NCI-H2029 (cell line): ENCODE data around the gene TSC22D1.
"Not testable (repeated sequence)": the region's sequence is repeated elsewhere in the genome, so short reads cannot be mapped to it uniquely, and the experiment has no call there.

Experiments
- DNase-seq: peaks from one replicate; lab custom pipeline; 2025; lab: John Stamatoyannopoulos, UW

The TSC22D1 gene

DNA sequence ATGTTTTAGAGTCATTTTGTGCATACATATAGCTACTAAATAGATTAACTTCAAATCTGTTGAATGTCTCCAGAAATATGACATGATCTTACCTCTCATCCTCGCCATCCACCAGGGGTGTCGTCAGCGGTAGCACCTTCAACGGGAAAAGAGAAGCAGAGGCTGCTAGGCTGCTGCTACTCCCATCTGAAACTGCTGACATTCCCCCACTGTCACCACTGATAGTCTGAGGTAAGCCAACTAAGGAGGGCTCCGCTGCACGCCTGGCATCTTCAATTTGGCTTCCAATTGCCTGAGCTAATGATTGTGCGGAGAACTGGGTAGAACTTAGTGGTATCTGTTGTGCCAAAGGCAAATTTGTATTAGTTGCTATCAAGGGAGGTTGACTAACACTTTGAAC, 3.1 kb downstream of the TSC22D1 start:
- no peak for DNase-seq

DNA sequence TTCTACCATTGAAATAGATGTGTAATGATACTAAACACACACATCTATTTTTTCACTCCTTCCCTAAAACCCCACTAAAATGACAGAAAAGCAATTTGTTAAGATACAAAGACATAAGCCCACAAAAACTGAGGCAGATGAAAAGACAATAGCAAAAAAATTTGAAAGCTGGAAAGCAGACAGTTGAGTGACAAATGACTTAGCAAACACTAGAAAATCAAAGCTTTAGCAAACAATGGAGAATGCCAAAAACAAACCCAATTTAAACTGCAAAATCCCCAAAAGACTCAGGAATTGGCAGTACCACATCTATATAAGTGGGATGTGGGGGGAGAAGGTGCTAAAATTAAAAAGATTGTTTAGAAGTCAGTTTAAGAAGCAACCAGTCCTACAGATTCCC, 9.5 kb downstream of the TSC22D1 start:
- no peak for DNase-seq

DNA sequence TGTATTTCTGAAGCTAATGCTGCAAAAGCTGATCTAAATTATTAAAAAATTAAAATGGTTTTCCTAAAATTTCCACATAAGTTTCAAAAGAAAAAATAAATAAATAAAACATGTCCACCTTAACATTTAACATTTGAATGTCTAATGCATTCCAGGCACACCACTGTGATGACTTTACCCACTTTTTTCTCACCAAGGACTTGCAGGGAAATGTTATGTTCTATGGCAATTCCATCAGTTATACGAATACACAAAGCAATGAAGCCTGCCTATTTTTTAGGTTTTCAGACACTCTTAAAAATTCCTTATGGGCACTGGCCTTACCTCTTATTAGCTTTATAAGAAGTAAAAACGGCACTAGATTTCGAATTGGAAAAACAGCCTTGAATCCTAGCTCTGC, 10.2 kb downstream of the TSC22D1 start:
- DNase-seq, result no peak

DNA sequence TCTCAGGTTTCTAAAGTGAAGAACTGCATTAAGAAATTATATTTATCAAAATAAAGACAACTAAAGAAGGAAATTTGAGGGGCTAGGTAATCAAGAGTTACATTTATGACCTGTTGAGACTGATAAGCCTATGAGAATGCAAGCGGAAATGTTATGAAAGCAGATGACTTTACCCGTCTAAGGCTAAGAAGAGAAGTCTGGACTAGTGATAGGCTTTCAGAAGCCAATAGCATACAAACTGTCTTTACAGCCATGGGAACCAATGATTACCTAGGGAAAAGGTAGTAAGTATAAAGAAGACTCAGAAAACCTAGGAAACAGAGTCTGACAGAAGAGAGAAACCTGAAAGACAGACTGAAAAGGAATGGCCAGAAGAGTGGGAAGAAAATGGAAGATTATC, 11.2 kb downstream of the TSC22D1 start:
- no peak for DNase-seq

DNA sequence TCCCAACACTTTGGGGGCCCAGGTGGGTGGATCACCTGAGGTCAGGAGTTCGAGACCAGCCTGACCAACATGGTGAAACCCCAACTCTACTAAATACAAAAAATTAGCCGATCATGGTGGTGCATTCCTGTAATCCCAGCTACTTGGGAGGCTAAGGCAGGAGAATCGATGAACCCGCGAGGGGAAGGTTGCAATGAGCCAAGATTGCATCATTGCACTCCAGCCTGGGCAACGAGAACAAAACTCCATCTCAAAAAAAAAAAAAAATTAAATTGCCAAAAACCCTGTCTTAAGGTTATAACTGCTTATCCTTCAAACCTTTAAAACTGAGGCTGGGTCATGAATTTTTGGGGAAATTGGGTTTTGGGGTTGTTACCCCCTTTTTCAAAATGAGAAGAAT, 13.3 kb downstream of the TSC22D1 start:
- not testable (repeated sequence) for DNase-seq

DNA sequence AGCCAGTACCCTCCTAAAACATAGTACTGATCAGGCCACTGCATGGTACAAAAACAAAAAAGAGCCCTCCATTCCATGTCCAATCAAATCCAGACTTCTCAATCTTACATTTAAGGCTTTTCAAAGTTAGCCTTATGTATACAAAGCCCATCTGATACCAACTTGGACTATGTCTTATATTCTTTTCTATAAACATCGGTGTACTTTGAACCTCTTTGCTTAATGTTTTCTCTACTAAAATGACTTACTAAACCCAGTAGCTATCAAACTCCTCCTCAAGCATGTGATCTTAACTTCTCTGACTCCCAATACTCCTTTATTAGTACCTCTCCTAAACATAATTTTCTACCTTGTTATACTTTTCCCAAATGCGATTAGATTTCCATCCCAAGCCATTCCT, 14.8 kb downstream of the TSC22D1 start:
- no peak for DNase-seq

DNA sequence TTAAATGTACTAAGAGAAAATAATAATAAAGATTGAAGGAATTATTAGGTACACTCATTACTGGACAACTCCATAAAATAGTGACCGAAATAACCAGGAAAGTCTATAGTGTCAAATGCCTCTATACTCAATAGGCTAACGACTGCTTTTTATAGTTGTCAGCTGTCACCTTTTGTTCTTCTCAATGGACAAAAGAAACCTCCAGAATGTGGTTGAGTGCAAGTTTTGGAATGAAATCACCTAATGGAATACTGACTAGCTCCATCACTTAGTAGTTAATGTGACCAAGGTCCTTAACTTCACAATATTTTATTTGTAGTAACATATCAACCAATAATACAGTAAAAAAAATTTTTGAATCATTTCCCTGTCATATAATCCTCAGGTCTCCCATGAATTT, 18.1 kb downstream of the TSC22D1 start:
- no peak for DNase-seq

DNA sequence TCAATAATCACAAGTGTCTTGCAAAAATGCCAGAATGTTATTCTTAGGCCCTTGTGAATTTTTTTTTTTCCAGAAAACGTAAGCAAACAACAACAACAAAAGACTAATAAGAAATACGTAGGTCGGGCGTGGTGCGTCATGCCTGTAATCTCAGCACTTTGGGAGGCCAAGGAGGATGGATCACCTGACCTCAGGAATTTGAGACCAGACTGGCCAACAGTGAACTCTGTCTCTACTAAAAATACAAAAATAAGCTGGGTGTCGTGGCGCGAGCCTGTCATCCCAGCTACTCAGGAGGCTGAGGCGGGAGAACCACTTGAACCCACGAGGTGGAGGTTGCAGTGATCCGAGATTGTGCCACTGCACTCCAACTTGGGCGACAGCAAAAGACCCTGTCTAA, 20.9 kb downstream of the TSC22D1 start:
- no peak for DNase-seq

DNA sequence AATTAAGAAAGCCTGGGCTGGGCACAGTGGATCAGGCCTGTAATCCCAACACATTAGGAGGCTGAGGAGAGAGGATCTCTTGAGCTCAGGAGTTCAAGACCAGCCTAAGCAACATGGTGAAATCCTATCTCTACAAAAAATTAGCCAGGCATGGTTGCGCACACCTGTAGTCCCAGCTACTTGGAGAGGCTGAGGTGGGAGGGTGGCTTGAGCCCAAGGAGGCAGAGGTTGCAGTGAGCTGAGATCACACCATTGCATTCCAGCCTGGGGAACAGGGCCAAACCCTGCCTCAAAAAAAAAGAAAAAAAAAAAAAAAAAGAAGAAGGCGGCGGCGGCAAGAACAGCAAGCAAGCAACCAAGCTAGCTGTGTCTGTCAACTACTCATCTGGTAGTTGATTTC, 26.7 kb downstream of the TSC22D1 start:
- no peak for DNase-seq

DNA sequence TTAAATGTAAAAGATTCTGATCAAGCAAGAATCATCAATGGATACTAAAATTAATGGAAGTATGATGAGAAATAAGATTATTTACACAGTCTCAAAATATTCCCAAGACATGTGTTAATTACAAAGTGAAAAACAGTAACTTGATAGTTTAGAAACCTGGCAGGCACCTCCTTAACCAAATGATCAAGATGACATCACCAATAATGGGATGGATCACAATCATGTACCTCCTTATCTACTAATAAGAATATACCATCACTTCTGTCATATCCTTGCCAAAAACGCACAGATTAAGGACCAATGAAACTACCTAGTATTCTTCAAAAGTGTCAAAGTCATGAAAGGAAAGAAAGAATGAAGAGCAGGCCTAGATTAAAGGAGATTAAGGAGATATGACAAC, 30.0 kb downstream of the TSC22D1 start:
- DNase-seq, result no peak

DNA sequence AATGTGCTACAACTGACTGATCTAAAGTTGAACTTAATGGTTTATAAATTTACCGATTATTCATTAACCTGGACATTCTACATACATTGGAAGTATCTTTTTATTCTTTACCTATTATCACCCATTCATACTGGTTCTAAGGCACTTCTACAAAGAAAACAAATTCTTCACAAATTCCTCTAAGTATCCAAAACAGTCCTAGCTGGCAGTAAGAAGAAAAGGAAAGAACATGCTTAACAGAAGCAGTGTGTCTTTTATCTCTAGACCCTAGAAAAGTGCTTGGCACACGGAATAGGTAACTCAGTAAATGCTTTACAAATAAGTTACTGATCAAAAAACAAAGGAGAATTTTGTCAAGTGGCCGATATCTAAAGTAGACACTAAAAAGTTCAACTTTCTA, 32.8 kb downstream of the TSC22D1 start:
- no peak for DNase-seq

DNA sequence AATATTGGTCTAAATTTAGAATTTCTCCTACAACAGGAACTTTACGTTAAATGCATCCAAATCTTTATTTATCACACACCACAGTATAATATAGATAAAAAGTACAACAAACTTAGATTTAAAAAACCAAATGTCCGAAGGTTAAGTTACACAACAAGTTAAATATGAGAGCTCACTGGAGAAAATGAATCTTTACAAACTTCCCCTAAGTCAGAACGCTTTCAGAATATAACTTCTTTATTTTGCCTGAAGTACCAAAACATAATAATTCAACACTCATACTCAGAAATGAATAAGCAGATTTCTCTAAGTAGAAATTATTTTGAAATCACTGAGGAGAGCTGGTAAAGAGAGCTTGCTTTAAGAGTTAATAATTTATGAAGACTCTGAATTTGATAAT, 33.8 kb downstream of the TSC22D1 start:
- DNase-seq, result no peak

DNA sequence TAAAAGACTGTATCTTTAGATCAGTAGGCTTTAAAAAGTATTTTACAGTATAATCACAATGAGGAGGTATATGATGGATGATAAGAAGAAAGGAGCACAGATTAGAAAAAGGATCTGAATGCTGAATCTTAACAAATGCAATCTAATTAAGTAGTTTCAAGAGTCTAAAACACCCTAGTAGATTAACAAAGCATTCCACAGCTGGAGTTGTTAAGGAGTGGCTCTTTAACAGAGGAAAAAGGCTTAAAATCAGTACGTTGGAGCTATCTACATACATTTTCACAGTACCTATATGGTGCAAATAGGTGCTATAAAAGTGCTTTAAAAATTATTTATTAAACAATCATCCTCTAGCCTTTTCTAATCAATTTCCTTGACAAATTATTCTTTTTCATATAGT, 34.5 kb downstream of the TSC22D1 start:
- DNase-seq, result no peak

DNA sequence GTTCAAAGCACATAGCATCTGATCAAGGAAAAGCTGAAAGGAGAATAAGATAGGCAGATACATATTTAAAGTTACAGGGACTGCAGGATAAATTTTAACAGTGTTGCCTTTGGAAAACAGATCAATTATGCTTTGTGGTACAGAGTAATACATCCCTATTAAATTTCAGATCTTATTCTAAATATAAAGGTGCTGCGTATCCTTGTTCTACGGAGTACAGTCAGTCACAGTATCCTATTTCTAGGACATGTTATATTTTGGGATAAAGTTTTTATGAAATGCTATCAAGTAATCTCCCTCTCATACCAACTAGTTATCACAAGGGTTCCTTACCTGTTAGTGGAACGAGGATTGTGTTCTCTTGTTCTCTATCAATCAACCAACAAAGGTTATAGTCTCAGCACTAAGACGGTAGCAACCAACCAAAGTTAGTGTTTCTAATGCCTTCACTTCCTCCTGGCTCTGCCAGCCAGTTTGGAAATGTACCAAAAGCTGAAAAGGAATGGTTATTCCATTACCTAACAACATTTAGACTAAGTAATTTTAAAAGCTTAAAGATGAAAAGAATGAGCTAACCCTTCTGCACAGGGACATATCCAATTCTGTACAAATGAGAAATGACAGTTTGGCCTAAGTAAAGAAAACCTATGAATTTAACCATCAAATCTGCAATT, 35.2 kb downstream of the TSC22D1 start:
- DNase-seq, result no peak

DNA sequence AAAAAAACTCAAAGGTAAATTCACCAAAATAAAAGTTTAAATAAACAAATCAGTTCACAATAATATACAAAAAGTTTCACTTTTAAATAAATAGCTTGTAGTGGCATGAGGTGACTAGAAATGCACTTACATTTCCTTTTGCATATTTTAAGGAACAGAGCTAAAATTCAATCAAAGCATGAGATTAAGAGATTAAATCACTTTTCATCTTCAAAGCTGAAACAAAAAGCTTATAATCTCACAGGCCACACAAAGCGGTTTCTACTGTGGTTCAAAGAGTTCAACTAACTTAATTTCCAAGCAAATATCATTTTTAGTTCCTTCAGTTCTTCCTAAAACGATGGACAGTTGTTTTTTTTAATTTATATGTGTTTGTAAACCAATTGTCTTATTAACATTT, 38.9 kb downstream of the TSC22D1 start:
- DNase-seq, result no peak

DNA sequence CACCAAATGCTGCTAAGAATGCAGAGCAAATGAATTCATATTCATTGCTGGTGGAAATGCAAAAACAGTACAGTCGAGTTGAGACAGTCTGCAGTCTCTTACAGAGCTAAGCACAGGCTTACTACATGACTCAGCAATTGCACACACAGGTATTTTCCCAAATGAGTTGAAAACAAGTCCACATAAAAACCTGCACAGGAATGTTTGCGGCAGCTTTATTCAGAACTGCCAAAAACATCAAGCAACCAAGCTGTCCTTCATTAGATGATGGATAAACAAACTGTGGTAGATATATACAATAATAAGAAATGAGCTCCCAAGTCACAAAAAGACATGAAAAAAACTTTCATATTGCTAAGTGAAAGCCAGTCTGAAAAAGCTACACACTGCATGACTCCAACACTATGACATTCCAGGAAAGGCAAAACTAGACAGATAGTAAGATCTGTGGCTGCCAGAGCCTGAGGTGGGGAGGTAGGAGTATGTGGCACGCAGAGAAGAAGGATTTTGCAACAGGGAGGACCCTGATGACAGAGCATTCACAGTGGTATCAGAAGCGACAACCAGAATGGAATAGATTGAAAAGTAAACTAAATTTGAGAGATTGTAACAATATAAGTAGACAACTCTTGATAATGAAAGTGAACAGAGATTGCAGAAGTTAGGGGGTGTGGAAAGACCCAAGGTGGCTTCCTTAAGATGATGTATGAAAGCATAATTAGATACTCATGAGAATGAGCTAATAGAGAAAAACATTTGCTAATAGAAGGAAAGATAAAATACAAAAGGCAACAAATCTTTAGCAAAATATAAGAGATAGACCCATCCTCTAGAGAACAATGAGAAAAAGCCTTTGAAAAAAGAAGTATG, 52.7 kb downstream of the TSC22D1 start:
- DNase-seq, result no peak

DNA sequence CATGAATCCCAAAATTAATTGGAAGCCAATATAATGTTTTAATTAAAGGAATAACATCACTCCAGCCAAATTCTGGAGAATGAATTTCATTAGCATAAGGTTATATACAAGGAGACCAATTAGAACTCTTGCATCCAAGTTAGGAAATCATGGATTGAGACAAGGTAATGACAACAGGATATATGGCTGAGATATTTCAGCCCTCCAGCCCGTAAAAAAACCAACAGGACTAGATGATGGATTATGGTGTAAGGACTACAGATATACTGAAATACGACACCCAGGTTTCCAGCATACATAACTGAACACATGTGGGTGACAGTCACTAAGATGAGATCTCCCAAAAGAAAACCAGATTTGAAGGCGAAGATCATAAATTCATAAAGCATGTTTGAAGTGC, 56.5 kb downstream of the TSC22D1 start:
- DNase-seq, result no peak

DNA sequence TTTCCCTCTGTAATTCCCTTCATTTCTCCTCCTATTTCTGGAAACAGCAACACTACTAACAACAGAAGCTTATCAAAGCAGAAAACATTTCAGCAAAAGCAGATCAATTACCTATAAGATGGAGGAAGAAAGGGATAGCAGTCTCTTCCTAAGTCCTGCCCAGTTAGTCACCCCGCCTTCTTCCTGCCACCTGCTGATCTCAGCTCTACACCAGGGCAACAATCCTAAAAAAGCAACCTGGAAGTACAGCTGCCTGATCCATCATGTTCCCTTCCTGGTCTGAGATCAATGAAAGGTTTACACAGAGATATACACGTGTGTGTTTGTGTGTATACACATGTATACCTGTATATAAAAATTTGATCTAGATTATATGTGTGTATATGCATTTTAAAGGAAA, 59.4 kb downstream of the TSC22D1 start:
- peak; percentile 30 for DNase-seq

DNA sequence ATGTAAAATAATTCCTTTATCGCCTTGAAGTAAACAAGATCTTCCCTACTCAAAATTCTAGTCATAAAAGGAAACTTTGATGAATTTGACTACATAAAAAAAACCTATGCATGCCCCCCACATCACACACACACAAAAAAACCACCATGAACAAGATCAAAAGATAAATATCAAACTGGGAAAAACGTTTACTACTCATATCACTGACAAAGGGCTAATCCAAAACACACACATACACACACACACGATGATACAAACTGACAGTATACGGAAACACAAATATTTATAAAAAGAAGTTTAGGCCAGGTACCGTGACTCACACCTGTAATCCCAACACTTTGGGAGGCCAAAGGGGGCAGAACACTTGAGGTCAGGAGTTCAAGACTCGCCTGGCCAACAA, 61.9 kb downstream of the TSC22D1 start:
- no peak for DNase-seq

DNA sequence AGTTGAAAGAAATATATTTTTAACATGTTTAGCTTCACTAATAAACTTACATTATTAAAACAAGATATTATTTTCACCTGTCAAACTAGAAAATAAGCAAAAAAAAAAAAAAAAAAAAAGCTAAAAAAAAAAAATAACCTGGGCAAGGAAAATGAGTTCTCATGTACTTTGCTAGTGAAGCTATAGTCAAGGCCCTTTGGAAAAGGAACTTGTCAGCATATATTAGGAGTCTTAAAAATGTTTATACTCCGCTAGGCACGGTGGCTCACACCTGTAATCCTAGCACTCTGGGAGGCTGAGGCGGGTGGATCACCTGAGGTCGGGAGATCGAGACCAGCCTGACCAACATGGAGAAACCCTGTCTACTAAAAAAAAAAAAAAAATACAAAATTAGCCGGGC, 66.3 kb downstream of the TSC22D1 start:
- not testable (repeated sequence) for DNase-seq

DNA sequence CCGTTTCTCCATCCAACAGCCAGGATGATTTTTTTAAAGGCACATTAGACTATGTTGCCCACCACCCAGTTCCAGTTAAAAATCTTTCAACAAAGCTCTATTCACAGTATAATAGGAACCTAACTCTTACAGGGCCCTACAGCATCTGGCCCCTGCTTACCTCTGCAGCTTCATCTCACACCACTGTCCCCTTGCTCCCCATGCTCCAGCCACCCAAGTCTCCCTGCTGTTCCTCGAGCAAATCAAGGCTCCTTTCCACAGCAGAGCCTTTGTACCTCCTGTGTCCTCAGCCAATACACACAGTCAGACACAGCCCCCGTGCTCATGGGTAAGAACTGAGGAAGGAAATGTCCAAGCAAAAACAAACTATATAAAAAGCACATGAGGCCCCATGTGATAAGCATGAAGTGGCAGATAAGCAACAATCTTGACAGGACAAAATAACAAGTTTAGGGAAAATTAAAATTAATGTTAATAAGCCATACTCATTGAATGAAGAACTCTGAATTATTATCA, 67.5 kb downstream of the TSC22D1 start:
- DNase-seq, result no peak

DNA sequence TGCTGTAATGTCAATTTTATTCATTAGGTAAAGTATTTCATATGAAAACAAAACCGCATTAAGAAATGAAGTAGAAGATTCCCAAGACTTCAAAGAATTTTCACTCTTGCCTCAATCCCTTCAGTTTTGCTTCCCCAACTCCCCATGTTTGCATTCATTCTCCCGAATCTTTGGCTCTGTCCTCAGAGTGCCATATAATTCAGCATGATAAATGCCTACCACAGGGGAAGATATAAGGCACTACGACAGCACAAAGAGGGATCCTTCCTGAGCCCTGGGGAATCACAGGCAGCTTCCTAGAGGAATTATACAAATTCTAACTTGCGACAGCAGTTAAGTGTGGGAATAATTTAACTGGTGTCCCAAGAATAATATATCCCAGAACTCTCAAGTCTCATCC, 68.5 kb downstream of the TSC22D1 start:
- DNase-seq, result no peak

DNA sequence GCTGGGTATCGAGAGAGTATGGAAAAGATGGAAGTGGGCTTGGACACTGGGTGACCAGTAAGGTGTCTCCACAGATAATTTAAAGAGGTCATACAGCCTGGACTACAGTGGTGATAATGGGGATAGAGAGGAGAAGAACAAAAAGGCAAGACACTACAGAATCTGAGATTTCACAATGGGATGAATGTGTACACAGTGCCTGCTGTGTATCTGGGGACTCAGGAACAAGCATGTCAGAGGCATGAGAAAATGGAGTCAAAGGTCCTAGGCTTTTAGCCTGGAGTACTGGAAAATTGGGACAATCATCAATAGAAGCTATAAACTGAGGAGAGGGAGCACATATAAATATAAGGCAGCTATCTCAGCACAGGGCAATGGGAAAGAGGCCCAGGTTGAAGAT, 69.4 kb downstream of the TSC22D1 start:
- no peak for DNase-seq

DNA sequence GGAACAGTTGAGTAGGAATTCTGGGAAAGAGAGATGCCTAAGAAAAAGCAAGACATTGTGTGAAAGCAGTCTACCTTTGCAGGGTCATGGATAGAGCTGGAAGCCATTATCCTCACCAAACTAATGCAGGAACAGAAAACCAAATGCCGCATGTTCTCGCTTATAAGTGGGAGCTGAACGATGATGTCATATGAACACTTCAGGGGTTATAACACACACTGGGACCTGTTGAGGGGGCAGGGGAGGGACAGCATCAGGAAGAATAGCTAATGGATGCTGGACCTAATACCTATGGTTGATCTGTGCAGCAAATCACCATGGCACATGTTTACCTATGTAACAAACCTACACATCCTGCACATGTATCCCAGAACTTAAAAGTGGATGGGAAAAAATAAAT, 69.9 kb downstream of the TSC22D1 start:
- no peak for DNase-seq
